Cerebellar nuclear complex (tissue), 1 donor: Measurements from ENCODE around the gene HNMT.
"Not testable (repeated sequence)": the region's sequence is repeated elsewhere in the genome, so short reads cannot be mapped to it uniquely, and the experiment has no call there.

ENCODE experiments used
- DNase-seq, 2 experiments: peaks; one replicate each; lab custom pipeline; 2025; lab: John Stamatoyannopoulos, UW

HNMT gene

DNA sequence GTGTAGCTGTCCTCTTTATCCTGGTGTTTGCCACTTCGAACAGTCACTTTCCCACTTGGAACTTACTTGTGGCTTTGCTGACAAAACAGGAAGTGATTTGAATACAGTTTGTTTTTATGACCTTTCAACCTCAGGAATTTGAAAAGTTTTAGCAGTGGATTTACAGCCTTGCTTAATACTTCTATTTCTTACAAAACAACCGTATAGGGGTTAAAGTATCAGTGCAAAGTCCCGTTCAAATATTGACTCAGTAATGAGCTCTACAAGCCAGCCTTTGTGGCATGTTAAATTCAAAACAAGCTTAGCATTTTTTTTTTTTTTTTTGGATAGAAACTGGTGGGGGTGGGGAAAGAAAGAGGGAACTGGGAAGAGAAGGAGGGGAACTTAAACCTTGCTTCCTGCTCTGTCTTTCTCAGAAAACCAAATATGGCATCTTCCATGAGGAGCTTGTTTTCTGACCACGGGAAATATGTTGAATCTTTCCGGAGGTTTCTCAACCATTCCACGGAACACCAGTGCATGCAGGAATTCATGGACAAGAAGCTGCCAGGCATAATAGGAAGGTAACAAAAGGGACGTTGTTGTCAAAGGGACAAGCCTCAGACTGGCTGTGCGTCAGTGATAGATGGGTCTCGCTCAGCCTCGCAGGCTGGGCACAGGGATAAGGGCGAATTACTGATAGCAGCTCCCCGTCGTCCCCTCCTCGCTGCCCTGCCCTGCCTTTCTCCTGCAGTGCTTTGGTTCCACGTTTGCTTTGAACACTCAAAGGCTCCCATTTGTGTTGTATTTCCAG lies at the start of gene HNMT:
Gene HNMT, plus strand, starts transcription at position 408 of the 793 bp plus-strand sequence. Its CDS starts 19 bp downstream, at position 427.
- DNase-seq = no peak

GRCh38 chr2:137921105-137921880 lies 43.0 kb upstream of the HNMT start:
- no peak for DNase-seq

DNA sequence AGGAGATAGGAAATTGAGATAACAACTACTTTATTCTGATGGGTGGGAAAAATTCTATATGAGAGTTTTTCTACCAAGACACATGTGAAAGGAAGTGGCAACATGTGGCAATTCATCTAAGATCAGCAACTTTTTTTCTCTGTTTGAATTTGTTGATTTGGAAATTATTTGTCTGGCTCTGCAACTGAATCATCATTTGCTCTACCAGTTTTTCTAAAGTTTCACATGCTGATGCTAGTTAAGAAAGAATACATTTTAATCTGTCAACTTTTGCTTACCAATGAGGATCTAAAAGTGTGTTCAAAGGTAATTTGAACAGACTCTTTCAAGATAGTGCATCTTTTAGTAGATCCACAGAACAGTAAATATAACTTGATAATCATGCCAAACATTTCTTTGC lies 42.1 kb upstream of the HNMT start:
- DNase-seq = not testable (repeated sequence)

DNA sequence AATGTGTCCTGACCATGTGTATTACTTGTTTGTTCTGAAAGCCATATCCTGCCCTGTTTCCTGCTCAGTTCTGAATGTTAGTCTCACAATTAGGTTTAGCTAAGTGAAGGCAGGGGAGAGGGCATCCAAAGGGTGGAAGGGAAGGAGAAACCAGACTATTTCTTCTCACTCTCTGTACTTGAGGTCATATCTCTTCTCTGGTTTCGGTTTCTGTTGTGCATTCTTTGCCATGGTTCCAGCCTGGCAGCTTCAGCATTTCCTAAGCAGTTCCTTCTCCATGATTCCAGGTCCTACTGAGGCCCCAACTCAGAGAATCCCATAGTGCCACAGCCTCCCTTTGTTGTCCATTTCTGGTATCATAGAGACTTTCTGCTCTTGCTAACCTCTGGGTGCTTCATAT lies 40.3 kb upstream of the HNMT start:
- no peak for DNase-seq

- DNase-seq = no peak
Measured at GRCh38 chr2:137925599-137925998, 38.7 kb upstream of the HNMT start.

DNA sequence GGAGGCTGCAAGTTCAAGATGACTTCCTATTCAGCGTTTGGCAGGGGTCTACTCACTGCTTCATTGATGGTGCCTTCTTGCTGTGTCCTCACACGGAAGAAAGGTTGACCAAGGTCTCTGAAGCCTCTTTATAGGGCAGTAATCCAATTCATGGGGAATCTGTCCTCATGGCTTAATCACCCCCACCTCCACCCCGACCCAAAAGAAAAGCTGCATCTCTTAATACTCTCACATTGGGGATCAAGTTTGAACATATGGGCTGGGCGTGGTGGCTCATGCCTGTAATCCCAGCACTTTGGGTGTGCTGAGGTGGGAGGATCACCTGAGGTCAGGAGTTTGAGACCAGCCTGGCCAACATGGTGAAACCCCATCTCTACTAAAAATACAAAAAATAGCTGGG lies 36.4 kb upstream of the HNMT start:
- no peak for DNase-seq

DNA sequence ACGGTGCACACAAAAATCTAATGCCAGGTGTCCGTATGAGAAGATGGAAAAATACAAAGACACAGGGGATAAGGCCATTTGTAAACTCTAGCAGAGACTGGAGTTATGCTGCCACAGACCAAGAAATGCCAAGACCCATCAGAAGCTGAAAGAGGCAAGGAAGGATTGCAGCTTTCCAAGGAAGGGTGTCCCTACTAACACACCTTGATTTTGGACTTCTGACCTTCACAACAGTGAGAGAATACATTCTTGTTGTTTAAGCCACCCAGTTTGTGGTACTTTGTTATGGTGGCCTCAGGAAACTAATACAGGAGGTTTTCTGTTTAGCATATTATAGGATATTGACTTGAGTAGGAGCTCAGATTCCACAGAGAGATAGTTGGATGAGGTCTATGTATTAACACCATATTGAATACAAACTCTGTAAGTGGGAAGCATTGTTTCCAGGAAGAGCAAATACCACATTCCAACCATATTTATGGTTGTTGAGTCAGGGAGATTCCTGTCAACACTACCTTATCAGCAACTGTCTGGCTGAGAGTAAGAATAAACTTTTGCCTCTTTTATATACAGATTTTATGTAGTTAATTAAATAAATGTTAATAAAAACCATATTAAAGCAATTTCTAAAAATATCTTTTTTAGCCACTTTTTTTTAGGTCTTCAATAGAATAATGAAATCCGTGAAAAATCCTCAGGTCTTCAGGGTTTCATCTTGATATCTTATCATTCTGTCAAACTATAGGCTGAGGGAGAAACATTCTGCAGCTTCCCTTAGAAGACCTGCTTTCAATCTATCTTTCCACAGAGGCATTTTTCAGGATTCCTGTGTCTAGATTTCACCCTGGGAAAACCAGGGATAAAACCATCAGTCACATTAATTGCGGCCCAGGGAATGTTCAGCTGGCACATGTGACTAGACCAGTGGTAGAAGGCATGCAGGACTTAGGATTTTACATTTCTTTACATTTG lies 35.4 kb upstream of the HNMT start:
- DNase-seq = no peak

GRCh38 chr2:137929519-137929916 lies 34.8 kb upstream of the HNMT start:
- DNase-seq = no peak

DNA sequence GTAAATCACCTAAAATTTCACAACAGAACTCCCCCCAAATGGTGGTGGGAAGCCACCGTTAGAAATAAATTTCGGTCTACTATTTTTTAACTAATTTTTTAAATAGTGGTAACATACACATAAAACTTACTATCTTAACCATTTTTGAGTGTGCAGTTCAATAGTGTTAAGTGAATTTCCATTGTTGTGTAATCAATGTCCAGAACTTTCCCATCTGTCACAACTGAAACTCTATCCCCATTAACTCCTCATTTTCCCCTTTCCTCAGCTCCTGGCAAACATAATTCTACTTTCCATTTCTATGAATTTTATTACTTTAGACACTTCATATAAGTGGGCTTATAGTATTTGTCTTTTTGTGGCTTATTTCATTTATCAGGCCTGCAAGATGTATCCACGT lies 34.1 kb upstream of the HNMT start:
- no peak for DNase-seq

DNA sequence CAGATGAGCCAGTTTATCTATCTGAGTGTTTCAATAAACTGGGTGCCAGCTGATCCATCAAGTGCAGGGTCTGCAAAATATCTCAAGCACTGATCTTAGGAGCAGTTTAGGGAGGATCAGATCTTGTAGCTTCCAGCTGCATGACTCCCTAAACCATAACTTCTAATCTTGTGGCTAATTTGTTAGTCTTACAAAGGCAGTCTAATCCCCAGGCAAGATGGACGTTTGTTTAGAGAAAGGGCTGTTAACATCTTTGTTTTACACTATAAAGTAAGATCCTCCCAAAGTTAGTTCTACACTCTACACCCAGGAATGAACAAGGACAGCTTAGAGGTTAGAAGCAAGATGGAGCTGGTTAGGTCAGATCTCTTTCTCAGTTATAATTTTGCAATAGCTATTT lies 28.7 kb upstream of the HNMT start:
- no peak for DNase-seq

- no peak for DNase-seq
Measured at GRCh38 chr2:137937246-137937645, 27.0 kb upstream of the HNMT start.

- DNase-seq = no peak
Measured at GRCh38 chr2:137937778-137938177, 26.5 kb upstream of the HNMT start.

DNA sequence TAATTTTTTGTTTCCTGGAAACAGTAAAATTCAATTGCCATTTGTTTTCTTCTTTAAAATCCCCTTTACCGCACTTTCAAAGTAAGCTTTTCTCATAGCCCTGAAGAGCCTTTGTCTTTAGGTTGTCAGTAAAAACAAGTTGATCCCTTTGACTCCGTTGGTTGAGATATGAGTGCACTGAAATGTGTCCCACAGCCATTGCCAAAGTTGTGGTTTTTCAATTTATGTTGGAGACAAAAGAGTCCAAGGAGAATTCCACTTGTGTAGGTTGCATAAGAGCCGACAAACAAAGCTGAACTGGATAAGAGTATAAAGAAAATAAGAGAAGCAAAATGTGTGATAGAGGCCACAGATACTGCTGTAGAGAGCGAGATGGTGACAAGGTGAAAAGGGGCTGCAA lies 26.1 kb upstream of the HNMT start:
- DNase-seq = no peak

- no peak for DNase-seq
Measured at GRCh38 chr2:137939026-137939425, 25.2 kb upstream of the HNMT start.

DNA sequence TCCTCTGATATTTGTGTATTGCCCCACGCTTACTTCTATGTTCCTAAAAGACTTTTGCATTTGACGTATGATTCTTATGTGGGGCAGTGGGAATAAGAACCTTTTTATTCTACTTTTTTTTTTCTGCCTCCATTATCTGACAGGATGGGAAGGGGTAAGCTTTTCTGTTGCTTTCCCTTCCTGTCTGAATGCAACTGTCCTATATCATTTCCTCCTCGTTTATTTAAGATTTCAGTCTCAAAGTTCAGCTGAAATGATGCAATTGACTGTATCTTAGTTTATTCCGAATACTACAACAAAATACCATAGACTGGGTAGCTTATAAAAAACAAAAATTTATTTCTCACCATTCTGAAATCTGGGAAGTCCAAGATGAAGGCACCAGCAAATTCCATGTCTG lies 24.1 kb upstream of the HNMT start:
- DNase-seq = no peak

GRCh38 chr2:137942037-137942832 lies 22.0 kb upstream of the HNMT start:
- no peak for DNase-seq

- no peak for DNase-seq
Measured at GRCh38 chr2:137942833-137943677, 21.2 kb upstream of the HNMT start.

- DNase-seq = no peak
Measured at GRCh38 chr2:137943678-137944347, 20.5 kb upstream of the HNMT start.

DNA sequence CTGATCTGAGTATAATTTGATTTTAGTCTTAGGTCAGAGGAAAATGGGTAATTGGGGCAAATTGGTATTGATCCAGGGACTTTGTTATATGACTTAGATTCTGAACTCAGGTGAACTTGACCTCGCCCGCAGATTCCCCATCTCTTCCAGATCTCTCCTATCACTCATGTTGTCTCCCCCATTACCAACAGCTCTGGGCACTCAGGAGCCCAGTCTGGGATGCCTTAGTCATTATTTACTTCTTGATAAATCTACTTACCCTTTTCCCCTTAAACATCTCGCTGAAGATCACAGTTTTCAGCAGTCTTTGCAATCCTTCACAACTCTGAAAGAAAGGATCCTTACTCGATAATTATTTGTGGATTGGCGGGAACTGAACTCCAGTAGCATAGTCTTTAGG lies 19.6 kb upstream of the HNMT start:
- DNase-seq = no peak

DNA sequence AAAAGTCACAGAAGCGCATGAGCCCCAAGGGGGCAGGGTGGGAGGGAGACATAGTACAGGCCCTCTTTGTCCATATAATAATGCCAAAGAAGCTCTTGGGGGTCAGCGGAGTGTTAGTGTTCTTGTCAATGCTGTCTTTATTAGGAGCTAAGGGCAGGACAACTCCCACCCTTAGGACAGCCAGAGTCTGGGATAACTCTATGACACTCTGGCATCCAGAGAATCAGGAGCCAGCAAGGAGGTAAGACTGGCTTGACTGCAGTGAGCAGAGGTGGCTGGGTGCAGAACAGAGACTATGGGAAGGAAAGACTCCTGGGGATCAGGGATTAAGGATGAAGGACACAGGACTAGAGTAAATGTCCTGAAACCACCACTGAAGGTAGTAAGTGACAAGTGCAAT lies 19.0 kb upstream of the HNMT start:
- no peak for DNase-seq
